Measurements from ENCODE around the gene TRIM38. TPM values are rescaled to one million over a fixed set of nuclear protein-coding genes. Genes with fewer than 3 reads are reported as not detected.

Gene TRIM38
- total RNA-seq, 2 donors from 2014 or later: 8.7 to 12.0 TPM

DNA sequence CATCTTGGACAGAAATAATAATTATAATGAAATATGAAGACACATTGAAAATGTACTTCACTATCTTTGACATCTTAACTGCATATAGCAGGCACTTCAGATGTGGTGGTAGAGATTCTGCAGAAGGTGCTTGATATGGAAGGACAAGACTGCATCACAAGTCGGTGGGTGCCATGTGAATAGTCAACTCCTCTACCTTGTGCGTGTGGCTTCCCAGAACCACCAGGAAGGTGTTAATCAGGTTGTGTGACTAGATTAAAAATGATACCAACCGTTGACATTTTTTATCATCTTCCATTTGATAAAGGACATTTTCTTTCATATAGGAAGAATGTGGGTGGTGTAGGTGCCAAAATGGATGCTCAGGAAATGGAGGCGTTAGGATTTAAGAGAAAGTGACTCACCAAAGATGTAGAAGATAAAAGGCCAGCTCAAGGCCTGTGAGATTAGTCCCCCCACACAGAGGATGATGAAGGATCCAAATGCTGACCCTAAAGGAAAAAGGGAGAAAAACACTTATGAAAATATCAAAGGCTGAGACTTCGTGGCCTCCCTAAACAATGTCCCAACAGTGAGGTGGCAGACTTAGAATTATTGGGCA, 44.4 kb upstream of the TRIM38 start:
- intact Hi-C loops (cut with DNase I): no loop called here
- TF ChIP-seq POLR2AphosphoS5 (IDR thresholded peaks at IDR 0.05) (no peak), POLR2A (IDR thresholded peaks at IDR 0.05) (no peak)
- TF ChIP-seq, protein P1, sequence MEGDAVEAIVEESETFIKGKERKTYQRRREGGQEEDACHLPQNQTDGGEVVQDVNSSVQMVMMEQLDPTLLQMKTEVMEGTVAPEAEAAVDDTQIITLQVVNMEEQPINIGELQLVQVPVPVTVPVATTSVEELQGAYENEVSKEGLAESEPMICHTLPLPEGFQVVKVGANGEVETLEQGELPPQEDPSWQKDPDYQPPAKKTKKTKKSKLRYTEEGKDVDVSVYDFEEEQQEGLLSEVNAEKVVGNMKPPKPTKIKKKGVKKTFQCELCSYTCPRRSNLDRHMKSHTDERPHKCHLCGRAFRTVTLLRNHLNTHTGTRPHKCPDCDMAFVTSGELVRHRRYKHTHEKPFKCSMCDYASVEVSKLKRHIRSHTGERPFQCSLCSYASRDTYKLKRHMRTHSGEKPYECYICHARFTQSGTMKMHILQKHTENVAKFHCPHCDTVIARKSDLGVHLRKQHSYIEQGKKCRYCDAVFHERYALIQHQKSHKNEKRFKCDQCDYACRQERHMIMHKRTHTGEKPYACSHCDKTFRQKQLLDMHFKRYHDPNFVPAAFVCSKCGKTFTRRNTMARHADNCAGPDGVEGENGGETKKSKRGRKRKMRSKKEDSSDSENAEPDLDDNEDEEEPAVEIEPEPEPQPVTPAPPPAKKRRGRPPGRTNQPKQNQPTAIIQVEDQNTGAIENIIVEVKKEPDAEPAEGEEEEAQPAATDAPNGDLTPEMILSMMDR (IDR thresholded peaks at IDR 0.05): no peak
- WGBS: 69% methylated on average over 5 of the region's 5 CpGs
- Histone ChIP-seq H3K36me3 (no peaks in the 10 kb centered on the region), H3K27me3 (replicated peaks; ENCODE audit: insufficient read depth) (no peaks in the 10 kb centered on the region), H3K4me1 (replicated peaks) (no peaks in the 10 kb centered on the region), H3K4me3 (no peak overlapping the region), H3K27ac (no peak overlapping the region), H3K9me3 (no peaks in the 10 kb centered on the region)
- DNase-seq (ENCODE audit: low spot score): no peak

DNA sequence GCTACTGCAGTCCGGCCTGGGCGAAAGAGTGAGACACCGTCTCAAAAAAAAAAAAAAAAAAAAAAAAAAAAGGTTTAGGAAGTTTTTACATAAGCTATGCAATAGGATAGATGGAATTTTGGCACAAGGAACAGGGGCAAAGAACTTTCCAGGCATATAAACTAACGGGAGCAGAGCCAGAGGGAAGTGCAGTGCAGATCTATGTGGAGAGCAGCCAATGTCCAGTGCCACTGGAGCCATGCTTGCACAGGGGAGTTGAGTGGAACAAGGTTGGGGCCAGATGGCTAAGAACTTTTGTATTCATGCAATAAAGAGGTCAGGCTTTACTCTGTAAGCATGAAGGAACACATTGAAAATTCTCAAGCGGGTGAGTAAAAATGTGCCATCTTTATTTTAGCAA, 42.9 kb upstream of the TRIM38 start:
- Histone ChIP-seq H3K9me3 (no peaks in the 10 kb centered on the region), H3K27ac (no peak overlapping the region), H3K27me3 (replicated peaks; ENCODE audit: insufficient read depth) (no peaks in the 10 kb centered on the region), H3K4me3 (no peak overlapping the region), H3K36me3 (no peaks in the 10 kb centered on the region), H3K4me1 (replicated peaks) (no peaks in the 10 kb centered on the region)
- DNase-seq (ENCODE audit: low spot score): no peak
- TF ChIP-seq, protein P1 (IDR thresholded peaks at IDR 0.05): no peak
- TF ChIP-seq POLR2AphosphoS5 (IDR thresholded peaks at IDR 0.05) (no peak), POLR2A (IDR thresholded peaks at IDR 0.05) (no peak)
- WGBS: 82% methylated on average over 5 of the region's 5 CpGs
- intact Hi-C loops (cut with DNase I): no loop called here

DNA sequence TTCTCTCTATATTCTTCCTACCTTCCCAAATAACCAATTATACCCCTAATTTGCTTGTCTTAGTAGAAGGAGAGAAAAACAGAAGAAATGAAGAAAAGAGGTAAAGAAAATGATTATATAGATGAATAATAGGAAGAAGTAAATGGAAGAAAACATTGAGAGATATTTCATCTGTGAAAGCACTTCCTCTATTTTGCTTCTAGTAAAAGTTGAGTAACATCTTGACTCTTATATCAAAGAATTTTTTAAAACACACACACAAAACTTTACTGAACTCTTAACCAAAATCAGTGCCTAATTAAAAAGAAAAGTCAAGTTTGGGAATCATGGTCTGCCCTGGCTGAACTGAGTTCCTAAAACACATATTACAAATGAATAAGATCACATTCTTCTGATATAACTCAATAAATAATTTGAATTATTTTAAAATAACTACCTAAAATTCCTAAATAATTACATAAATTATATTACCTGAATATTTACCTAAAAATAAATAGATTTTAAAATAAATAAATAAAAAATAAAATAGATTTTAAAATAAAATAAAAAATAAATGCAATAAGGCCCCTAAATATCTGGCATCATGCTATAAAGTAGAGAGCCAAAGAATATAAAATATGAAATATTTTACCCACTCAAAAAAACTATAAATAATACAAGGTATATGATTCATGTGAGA, 40.9 kb upstream of the TRIM38 start:
- Histone ChIP-seq H3K36me3 (no peaks in the 10 kb centered on the region), H3K27ac (no peak overlapping the region), H3K4me3 (no peak overlapping the region), H3K27me3 (replicated peaks; ENCODE audit: insufficient read depth) (no peaks in the 10 kb centered on the region), H3K9me3 (no peaks in the 10 kb centered on the region), H3K4me1 (replicated peaks) (no peaks in the 10 kb centered on the region)
- intact Hi-C loops (cut with DNase I): no loop called here
- no peak for TF ChIP-seq POLR2AphosphoS5 (IDR thresholded peaks at IDR 0.05)
- TF ChIP-seq POLR2A (IDR thresholded peaks at IDR 0.05): no peak
- TF ChIP-seq, protein P1 (IDR thresholded peaks at IDR 0.05): no peak
- no peak for DNase-seq (ENCODE audit: low spot score)

DNA sequence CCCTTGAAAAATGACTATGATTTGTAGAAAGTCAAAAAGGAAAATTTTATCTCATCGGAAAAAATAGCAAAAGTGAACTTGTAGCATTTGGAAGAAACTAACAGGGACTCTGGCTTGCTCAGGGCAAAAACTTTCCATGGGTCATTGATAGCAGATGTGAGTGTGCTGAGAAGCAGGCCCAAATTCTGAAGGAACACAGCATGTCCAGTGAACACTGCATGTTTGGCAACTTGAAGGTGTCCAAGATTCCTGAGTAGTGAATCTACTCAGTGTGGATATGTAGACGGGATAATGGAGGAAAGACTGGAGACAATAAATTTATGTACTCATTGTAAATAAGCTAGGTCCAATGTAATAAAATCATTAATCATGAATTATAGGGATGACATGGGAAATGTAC, 40.3 kb upstream of the TRIM38 start:
- Histone ChIP-seq H3K27ac (no peak overlapping the region), H3K9me3 (no peaks in the 10 kb centered on the region), H3K27me3 (replicated peaks; ENCODE audit: insufficient read depth) (no peaks in the 10 kb centered on the region), H3K4me3 (no peak overlapping the region), H3K36me3 (no peaks in the 10 kb centered on the region), H3K4me1 (replicated peaks) (no peaks in the 10 kb centered on the region)
- no peak for TF ChIP-seq POLR2A (IDR thresholded peaks at IDR 0.05)
- TF ChIP-seq, protein P1 (IDR thresholded peaks at IDR 0.05): no peak
- no peak for TF ChIP-seq POLR2AphosphoS5 (IDR thresholded peaks at IDR 0.05)
- no peak for DNase-seq (ENCODE audit: low spot score)
- 50% methylated on average over 2 of the region's 2 CpGs for WGBS
- intact Hi-C loops (cut with DNase I): no loop called here

DNA sequence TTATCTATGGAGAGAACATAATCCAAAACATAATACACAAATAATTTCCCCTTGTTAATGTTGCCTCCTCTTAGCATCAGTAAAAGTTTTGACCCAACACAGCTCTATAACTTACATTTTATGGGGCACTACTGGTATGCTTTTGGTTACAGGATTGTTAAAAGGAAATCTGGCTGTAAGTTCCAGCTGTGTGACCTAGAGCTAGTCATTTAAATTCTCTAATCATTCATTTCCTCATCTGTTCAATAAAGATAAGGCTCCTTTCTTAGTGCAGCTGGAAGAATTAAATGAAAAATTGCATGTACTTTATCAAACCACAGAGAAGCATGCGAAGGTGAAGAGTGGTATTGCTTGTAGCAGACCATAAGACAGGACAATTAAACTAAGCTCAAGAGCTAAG, 36.7 kb upstream of the TRIM38 start:
- intact Hi-C loops (cut with DNase I): no loop called here
- 59% methylated on average over 1 of the region's 1 CpG for WGBS
- no peak for DNase-seq (ENCODE audit: low spot score)
- Histone ChIP-seq H3K9me3 (no peaks in the 10 kb centered on the region), H3K4me1 (replicated peaks) (no peaks in the 10 kb centered on the region), H3K27ac (no peak overlapping the region), H3K36me3 (no peaks in the 10 kb centered on the region), H3K27me3 (replicated peaks; ENCODE audit: insufficient read depth) (no peaks in the 10 kb centered on the region), H3K4me3 (no peak overlapping the region)
- no peak for TF ChIP-seq POLR2AphosphoS5 (IDR thresholded peaks at IDR 0.05)
- no peak for TF ChIP-seq POLR2A (IDR thresholded peaks at IDR 0.05)
- TF ChIP-seq, protein P1 (IDR thresholded peaks at IDR 0.05): no peak

Measured in prostate gland (tissue), 2 donors.